GM19025 (cell line): ENCODE results near the gene CILP2.

Source experiments
- ATAC-seq: cut with Tn5 transposase; IDR thresholded peaks from one replicate; pipeline ENCODE4 v1.9.1; 2021; ENCODE audit warnings: mild to moderate bottlenecking, low read depth, moderate library complexity; ENCODE audit not compliant: unreplicated experiment

Gene CILP2

GRCh38 chr19:19505669-19506326, 32.3 kb upstream of the CILP2 start:
- ATAC-seq, result no peak

DNA sequence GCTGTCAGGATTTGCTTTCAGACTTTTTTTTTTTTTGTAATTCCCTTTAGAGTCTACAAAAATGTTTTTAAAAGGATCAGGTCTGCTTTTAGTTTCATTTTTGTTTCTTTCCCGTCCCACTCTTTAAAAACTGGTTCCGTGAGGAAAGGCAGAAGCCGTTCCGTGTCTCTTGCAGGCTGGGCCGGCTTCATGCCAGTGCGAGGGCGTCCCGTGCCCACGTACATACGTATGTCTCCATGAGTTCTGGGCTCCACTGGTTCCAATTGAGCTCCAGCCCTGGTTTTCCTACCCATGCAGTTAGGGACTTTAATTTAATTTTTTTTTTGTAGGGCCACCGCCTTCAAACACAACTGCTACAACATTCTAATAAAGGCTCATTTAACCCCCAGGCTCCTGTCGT, 31.5 kb upstream of the CILP2 start:
- no peak for ATAC-seq

DNA sequence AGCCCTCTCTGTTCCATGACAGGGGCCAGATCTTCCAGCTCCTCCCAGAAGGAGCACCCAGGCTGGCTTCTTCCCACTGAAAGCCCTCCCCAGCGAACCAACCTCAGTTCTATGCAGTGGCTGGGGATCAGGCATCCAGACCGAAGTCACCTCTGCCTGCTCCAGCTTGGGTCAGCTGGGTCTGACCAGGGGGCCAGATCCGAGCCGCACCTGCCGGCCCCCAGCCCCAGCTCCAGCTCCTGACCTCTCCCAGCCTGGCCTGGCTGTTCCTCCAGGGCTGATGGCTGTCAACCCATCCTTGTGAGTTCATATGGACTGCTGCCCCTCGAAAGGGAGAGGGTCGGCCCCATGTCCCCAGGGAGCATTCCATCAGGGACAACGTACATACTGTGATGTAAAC, 30.7 kb upstream of the CILP2 start:
- ATAC-seq, result no peak

DNA sequence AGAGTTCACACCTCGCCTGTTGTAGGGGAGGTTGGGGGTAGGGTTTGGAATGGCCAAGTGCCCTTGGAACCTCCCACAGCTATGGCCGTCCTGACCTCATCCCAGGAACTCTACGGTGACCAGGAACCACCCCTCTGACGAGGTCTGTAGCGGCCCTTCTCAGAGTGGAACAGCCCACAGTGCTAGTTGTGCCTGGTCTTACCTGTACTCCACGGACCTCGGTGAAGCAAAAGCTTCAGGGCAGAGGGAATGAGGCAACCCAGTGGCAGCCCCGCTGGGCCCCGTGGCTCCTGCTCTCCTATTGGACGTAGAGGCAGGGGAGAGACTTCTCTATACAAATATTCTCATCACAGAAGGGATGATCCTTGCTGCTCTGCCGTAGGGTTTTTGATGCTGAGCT, 29.8 kb upstream of the CILP2 start:
- no peak for ATAC-seq

DNA sequence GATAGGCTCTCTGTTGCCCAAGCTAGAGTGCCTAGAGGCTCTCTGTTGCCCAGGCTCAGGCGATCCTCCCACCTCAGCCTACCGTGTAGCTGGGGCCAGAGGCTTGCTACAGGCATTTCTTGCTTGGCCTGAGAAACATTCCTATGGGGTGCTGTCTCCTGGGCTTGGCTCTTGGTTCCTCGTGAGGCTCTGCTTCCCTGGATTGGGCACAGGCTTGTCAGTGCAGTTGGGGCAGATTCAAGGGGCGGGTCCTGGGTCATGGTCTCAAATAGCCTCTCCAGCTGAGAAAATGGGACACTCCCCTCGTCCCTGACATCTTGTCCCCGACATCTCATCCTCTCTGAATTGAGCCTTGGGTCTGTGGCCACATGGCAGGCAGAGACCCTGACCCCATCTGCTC, 27.6 kb upstream of the CILP2 start:
- no peak for ATAC-seq

DNA sequence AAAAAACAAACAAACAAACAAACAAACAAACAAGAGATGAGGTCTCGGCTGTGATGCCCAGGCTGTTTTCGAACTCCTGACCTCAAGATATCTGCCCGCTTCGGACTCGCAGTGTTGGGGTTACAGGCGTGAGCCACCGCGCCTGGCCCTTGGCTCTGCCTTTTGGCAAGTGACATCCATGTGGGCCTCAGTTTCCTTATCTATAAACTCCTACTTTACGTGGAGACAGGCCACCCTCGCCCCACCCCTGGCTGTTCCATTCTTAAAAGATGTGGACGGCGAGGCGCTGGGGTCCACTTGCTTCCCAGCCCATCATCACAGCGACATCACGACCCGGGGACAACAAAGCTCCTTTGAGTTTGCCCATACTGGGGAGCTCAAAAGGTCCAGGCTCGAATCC, 24.4 kb upstream of the CILP2 start:
- ATAC-seq, result no peak

DNA sequence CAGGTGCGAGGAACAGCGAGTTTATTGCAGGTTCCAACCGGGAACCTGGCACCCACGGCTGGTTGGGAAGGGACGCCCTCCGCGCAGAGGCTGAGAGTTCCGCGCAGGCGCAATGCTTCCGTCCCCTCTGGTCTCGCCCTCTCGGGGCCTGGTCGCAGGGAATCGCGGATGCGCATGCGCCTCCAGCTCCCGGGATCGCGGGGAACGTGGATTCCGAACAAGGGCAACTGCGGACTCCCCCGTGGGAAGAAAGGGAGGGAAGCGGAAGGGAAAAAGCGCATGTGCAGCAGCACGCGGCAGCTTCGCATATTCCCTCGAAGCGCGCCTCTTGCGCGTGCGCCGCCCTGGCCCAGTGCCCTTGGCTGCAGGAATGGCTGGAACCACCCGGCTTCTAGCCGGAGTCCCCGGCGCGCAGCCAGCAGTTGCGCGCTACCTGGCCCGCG, 23.8 kb upstream of the CILP2 start:
- ATAC-seq, result no peak

- no peak for ATAC-seq
Measured at GRCh38 chr19:19514881-19515641, 23.0 kb upstream of the CILP2 start, which contains the start of gene TSSK6. TSSK6 (minus strand) TSS chr19:19515548; CDS start chr19:19515427, 121 bp downstream.

DNA sequence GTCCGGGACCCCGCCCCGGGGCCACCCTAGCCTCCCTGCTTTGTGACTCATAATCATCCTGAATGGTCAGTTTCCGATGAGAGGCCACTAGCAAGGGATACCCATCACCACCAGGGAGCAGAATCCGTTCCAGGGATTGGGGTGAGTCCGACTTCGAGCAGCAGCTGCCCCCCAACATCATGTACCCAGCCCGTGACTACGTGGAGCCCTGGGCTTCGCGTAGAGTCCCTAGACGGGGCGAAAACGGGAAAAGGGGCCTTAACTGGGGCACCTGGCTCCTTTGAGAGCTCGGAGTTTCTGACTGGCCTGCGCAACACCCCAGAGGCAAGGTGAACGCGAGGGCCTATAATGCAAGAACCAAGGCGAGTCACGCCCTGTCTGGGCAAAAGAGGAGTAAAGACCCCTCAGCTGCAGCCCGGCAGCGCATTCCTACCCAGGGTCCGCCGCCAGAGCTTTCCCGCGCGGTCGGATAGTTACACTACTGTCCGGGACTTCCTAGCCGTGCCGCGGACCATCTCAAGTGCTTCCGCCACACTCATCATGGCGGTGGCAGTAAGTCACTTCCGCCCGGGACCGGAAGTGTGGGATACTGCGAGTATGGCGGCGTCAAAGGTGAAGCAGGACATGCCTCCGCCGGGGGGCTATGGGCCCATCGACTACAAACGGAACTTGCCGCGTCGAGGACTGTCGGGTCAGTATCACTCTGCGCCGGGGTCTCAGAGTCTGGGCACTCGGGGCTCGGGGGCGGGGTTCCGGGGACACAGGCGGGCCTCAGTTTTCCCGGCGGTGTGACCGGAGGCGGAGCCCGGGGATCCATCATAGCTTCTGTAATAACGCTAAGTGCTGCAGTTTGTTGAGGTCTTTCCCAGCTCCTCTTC, 22.2 kb upstream of the CILP2 start, which contains the start of gene NDUFA13:
Gene NDUFA13 (plus strand): TSS at position 584 of the 878 bp plus-strand sequence. CDS start 14 bp downstream, at position 598.
- ATAC-seq, result peak; percentile 88

- no peak for ATAC-seq
Measured at GRCh38 chr19:19517235-19517619, 20.8 kb upstream of the CILP2 start.

GRCh38 chr19:19520989-19521388, 17.1 kb upstream of the CILP2 start:
- ATAC-seq, result no peak

GRCh38 chr19:19523177-19523576, 14.9 kb upstream of the CILP2 start:
- ATAC-seq, result no peak

GRCh38 chr19:19524053-19524452, 14.0 kb upstream of the CILP2 start:
- no peak for ATAC-seq

DNA sequence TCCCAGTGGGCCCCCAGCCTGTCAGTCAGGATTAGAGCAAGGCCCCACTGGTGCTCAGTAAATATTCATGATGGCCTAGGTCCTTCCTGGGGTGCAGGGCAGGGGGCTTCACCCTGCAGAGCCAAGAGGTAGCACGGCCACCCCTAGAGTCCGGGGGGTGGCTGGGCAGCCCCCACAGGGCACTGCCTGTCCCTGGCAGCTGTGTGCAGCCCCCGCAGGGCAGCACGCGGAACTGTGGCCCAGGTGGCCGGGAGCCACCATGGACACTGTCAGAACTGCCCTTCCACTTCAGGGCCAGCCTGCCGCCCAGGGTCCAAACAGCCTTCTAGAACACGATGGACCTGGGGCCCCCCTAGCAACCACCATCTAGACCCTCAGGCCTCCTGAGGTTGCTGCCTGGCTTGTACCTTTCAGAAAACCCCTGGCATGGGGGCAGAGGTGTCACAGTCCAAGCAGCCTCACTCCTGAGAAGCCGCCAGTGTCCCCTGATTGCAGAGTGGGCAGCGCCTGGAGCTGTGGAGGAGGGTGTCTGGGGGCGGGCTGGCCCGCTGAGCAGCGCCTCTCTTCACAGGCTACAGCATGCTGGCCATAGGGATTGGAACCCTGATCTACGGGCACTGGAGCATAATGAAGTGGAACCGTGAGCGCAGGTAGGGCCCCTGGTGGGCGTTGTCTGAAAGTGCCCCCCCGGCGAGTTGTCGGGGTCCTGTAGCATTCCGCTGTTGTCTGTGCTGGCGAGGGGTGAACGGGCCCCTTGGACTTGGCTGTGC, 12.3 kb upstream of the CILP2 start:
- no peak for ATAC-seq

GRCh38 chr19:19526581-19527370, 11.3 kb upstream of the CILP2 start:
- ATAC-seq, result no peak

DNA sequence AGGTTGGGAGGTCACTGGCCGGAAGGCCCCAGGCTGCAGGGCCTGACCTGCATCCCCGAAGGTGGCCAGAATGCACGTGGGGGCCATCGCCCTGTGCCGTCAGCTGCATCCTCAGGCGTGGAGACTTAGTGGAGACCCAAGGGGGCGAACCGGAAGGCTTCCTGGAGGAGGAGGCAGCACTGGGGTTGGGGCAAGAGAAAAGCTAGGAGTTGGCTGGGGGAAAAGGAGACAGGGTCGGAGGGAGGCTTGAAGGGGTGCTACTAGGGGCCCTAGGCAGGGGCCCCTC, 10.8 kb upstream of the CILP2 start:
- no peak for ATAC-seq

- no peak for ATAC-seq
Measured at GRCh38 chr19:19527674-19528625, 10.1 kb upstream of the CILP2 start.

- ATAC-seq, result no peak
Measured at GRCh38 chr19:19528721-19529490, 9.2 kb upstream of the CILP2 start, which contains the start of gene YJEFN3. YJEFN3 (plus strand) TSS chr19:19528911; CDS start chr19:19528933, 22 bp downstream.
